NCI-H1105 treated with DMSO at 0.1 percent for 48 hours (cell line): Measurements from ENCODE around the gene FBP1.
A peak's percentile ranks its signal among the peaks of the same experiment; 100 is the strongest.
"Not testable (repeated sequence)": the region's sequence is repeated elsewhere in the genome, so short reads cannot be mapped to it uniquely, and the experiment has no call there.

Source experiments
- DNase-seq: peaks from one replicate; lab custom pipeline; 2025; lab: John Stamatoyannopoulos, UW

The FBP1 gene

GRCh38 chr9:94577036-94577435 lies 62.3 kb downstream of the FBP1 start:
- no peak for DNase-seq

GRCh38 chr9:94576131-94576530 lies 63.2 kb downstream of the FBP1 start:
- no peak for DNase-seq

GRCh38 chr9:94568972-94569712 lies 70.2 kb downstream of the FBP1 start:
- no peak for DNase-seq

- no peak for DNase-seq
Observed at GRCh38 chr9:94568250-94568889, 70.9 kb downstream of the FBP1 start.

- no peak for DNase-seq
Observed at GRCh38 chr9:94567271-94567670, 72.0 kb downstream of the FBP1 start.

GRCh38 chr9:94566550-94566949 lies 72.8 kb downstream of the FBP1 start:
- DNase-seq: no peak

- DNase-seq: not testable (repeated sequence)
Observed at GRCh38 chr9:94564279-94564678, 75.0 kb downstream of the FBP1 start.

- no peak for DNase-seq
Observed at GRCh38 chr9:94563548-94563947, 75.8 kb downstream of the FBP1 start.

GRCh38 chr9:94560237-94560636 lies 79.1 kb downstream of the FBP1 start:
- no peak for DNase-seq

GRCh38 chr9:94557376-94557775 lies 81.9 kb downstream of the FBP1 start:
- DNase-seq: no peak

- DNase-seq: peak; percentile 77
Observed at GRCh38 chr9:94554439-94555331, 84.6 kb downstream of the FBP1 start, which contains the start of gene PCAT7. TSS of gene PCAT7 (plus strand) at chr9:94555083.

- DNase-seq: no peak
Observed at GRCh38 chr9:94554078-94554438, 85.3 kb downstream of the FBP1 start.
